DOHH2 (cell line): ENCODE data around the gene SIVA1.

Source experiments
- H3F3A ChIP-seq: fragments of 200-600 bp; sonication (generic), shearing (Covaris generic); 2 replicates; pipeline ENCODE4 v1.6.0; 2016; ENCODE audit warnings: antibody characterized with exemption, mild to moderate bottlenecking; ENCODE audit not compliant: control insufficient read depth, insufficient read depth
- H3K27ac ChIP-seq: fragments of 200-600 bp; sonication (generic); 2 replicates; pipeline ENCODE4 v1.5.1; 2014; ENCODE audit warnings: low read depth, mild to moderate bottlenecking, low read length, moderate library complexity
- H3K27me3 ChIP-seq: fragments of 200-600 bp; sonication (generic); 2 replicates; pipeline ENCODE4 v1.6.1; 2014; ENCODE audit warnings: mild to moderate bottlenecking, low read length, mixed read lengths; ENCODE audit not compliant: control insufficient read depth
- H3K36me3 ChIP-seq: fragments of 200-600 bp; sonication (generic); 2 replicates; pipeline ENCODE4 v1.6.1; 2014; ENCODE audit warnings: mild to moderate bottlenecking, low read length, moderate library complexity, mixed read lengths; ENCODE audit not compliant: control insufficient read depth
- H3K4me1 ChIP-seq: fragments of 200-600 bp; sonication (generic); 2 replicates; pipeline ENCODE4 v1.6.1; 2014; ENCODE audit warnings: mild to moderate bottlenecking, low read length, mixed read lengths; ENCODE audit not compliant: control insufficient read depth
- H3K4me2 ChIP-seq: fragments of 200-600 bp; sonication (generic); 2 replicates; pipeline ENCODE4 v1.6.0; 2014; ENCODE audit warnings: mild to moderate bottlenecking, low read length, moderate library complexity
- H3K4me3 ChIP-seq: fragments of 200-600 bp; sonication (generic); 2 replicates; pipeline ENCODE4 v1.5.1; 2014; ENCODE audit warnings: mild to moderate bottlenecking, low read length, mixed read lengths
- H3K79me2 ChIP-seq: fragments of 200-600 bp; sonication (generic); 2 replicates; pipeline ENCODE4 v1.6.1; 2014; ENCODE audit warnings: mild to moderate bottlenecking, low read length, mixed read lengths; ENCODE audit not compliant: control insufficient read depth
- H3K9me2 ChIP-seq: fragments of 200-600 bp; sonication (generic); replicated peaks from 2 replicates; pipeline ENCODE4 v1.6.1; 2014; ENCODE audit warnings: mild to moderate bottlenecking, low read length, mixed read lengths; ENCODE audit not compliant: control insufficient read depth
- H3K9me3 ChIP-seq: fragments of 200-600 bp; sonication (generic); 2 replicates; pipeline ENCODE4 v1.6.1; 2014; ENCODE audit warnings: antibody characterized with exemption, low read length, mixed read lengths; ENCODE audit not compliant: control insufficient read depth, insufficient read depth
- H4K20me1 ChIP-seq: fragments of 200-600 bp; sonication (generic); 2 replicates; pipeline ENCODE4 v1.6.0; 2014; ENCODE audit warnings: low read depth, mild to moderate bottlenecking, antibody characterized with exemption, low read length, moderate library complexity; ENCODE audit not compliant: control insufficient read depth, insufficient read depth
- CTCF ChIP-seq: fragments of 200-600 bp; sonication (generic); IDR thresholded peaks from one replicate; pipeline ENCODE4 v1.5.1; 2014; ENCODE audit warnings: antibody characterized with exemption, mild to moderate bottlenecking, low read depth, low read length; ENCODE audit not compliant: poor library complexity, severe bottlenecking
- EZH2phosphoT487 ChIP-seq: fragments of 200-600 bp; sonication (generic); IDR thresholded peaks from 2 replicates; pipeline ENCODE4 v1.6.1; 2017; ENCODE audit warnings: borderline replicate concordance, mild to moderate bottlenecking, antibody characterized with exemption, low read length, moderate library complexity, mixed read lengths

The SIVA1 gene

GRCh38 chr14:104715416-104715815 lies 37.5 kb upstream of the SIVA1 start:
- Histone ChIP-seq H3K27ac (no peak overlapping the region), H3K36me3 (peaks cover 7% of the 10 kb centered on the region; the same call in 1 of the 2 replicates), H3K9me3 (no peaks in the 10 kb centered on the region), H3K4me1 (no peaks in the 10 kb centered on the region), H3K9me2 (no peaks in the 10 kb centered on the region), H3F3A (no peaks in the 10 kb centered on the region), H3K79me2 (no peaks in the 10 kb centered on the region), H3K27me3 (no peaks in the 10 kb centered on the region), H3K4me3 (no peak overlapping the region), H3K4me2 (no peak overlapping the region), H4K20me1 (no peaks in the 10 kb centered on the region)
- TF ChIP-seq EZH2phosphoT487 (no peak), CTCF (no peak)

- Histone ChIP-seq H3F3A (no peaks in the 10 kb centered on the region), H3K4me2 (no peak overlapping the region), H3K36me3 (peaks cover 5% of the 10 kb centered on the region; the same call in 1 of the 2 replicates), H3K27me3 (no peaks in the 10 kb centered on the region), H3K4me3 (no peak overlapping the region), H3K27ac (no peak overlapping the region), H3K4me1 (no peaks in the 10 kb centered on the region), H3K79me2 (no peaks in the 10 kb centered on the region), H4K20me1 (no peaks in the 10 kb centered on the region), H3K9me2 (no peaks in the 10 kb centered on the region), H3K9me3 (no peaks in the 10 kb centered on the region)
- TF ChIP-seq CTCF (no peak), EZH2phosphoT487 (no peak)
Observed at GRCh38 chr14:104715871-104716270, 37.1 kb upstream of the SIVA1 start.

- Histone ChIP-seq H3K4me3 (no peak overlapping the region), H3K9me3 (no peaks in the 10 kb centered on the region), H3K27me3 (no peaks in the 10 kb centered on the region), H3F3A (no peaks in the 10 kb centered on the region), H3K79me2 (no peaks in the 10 kb centered on the region), H3K27ac (no peak overlapping the region), H3K4me1 (no peaks in the 10 kb centered on the region), H4K20me1 (no peaks in the 10 kb centered on the region), H3K36me3 (peaks cover 5% of the 10 kb centered on the region; the same call in 1 of the 2 replicates), H3K9me2 (no peaks in the 10 kb centered on the region), H3K4me2 (no peak overlapping the region)
- TF ChIP-seq EZH2phosphoT487, result no peak
- no peak for TF ChIP-seq CTCF
Observed at GRCh38 chr14:104717137-104717536, 35.8 kb upstream of the SIVA1 start.
